GM12878 (cell line): Measurements from ENCODE around the gene SNX19. TPM values are rescaled to one million over a fixed set of nuclear protein-coding genes. Genes with fewer than 3 reads are reported as not detected.

ENCODE experiments used
- ATAC-seq: fragments of 200-7000 bp; cut with Tn5 transposase; 3 replicates; pipeline ENCODE4 v1.9.1; 2020; ENCODE audit warnings: mild to moderate bottlenecking, moderate library complexity
- BruUV-seq: library from RNA; stranded (reverse); fragments of 400-500 nt; replicated peaks from 2 replicates; lab custom pipeline; 2021; lab: Mats Ljungman, UMichigan
- CTCF ChIA-PET: fragments of 300-600 bp; sonication (Branson Sonifier 250); formaldehyde crosslinking; extraction: SDS; loops from one replicate; lab custom pipeline; 2021; ENCODE audit warnings: inconsistent platforms; lab: Yijun Ruan, JAX
- POLR2A ChIA-PET: fragments of 350-600 bp; formaldehyde crosslinking; extraction: SDS; loops from one replicate; lab custom pipeline; 2021; ENCODE audit warnings: inconsistent platforms; lab: Charles Lee
- RAD21 ChIA-PET: fragments of 300-600 bp; sonication (Branson Sonifier 250); formaldehyde crosslinking; loops from one replicate; lab custom pipeline; 2023; ENCODE audit warnings: antibody characterized with exemption; ENCODE audit not compliant: unreplicated experiment; lab: Charles Lee
- SMC1A ChIA-PET: fragments of 300-600 bp; sonication (Branson Sonifier 250); formaldehyde crosslinking; loops from one replicate; lab custom pipeline; 2023; ENCODE audit not compliant: unreplicated experiment, uncharacterized antibody; lab: Charles Lee
- DNase-seq: peaks from one replicate; pipeline ENCODE4 v3.0.0-alpha.2; 2011; ENCODE audit warnings: low read depth, low spot score
- FAIRE-seq: peaks from 3 replicates; lab custom pipeline; 2011; peaks lifted over from hg19 to GRCh38; lab: Jason Lieb, UNC
- H2AFZ ChIP-seq: 2 replicates; pipeline ENCODE4 v1.6.0; 2011; ENCODE audit warnings: low read depth, low read length, control low read depth; ENCODE audit not compliant: control insufficient read depth
- H3K27ac ChIP-seq: 2 replicates; pipeline ENCODE4 v1.5.1; 2011; ENCODE audit warnings: control low read depth; ENCODE audit not compliant: control insufficient read depth, insufficient read depth
- H3K27me3 ChIP-seq, 2 experiments: replicated peaks in 1 of 2; 2 replicates each; pipeline versions ENCODE4 v1.6.0 to v1.6.1; 2011; ENCODE audit warnings: low read length in 1 of 2; ENCODE audit not compliant: control insufficient read depth in 2 of 2, insufficient read depth in 2 of 2
- H3K36me3 ChIP-seq, 2 experiments: 2 replicates each; pipeline ENCODE4 v1.5.1; 2011; ENCODE audit warnings: low read length in 1 of 2; ENCODE audit not compliant: control insufficient read depth in 2 of 2, insufficient read depth in 2 of 2
- H3K4me1 ChIP-seq: 2 replicates; pipeline ENCODE4 v1.6.1; 2011; ENCODE audit warnings: mild to moderate bottlenecking, low read length, moderate library complexity, mixed read lengths; ENCODE audit not compliant: control insufficient read depth, insufficient read depth
- H3K4me2 ChIP-seq: 2 replicates; pipeline ENCODE4 v1.6.0; 2011; ENCODE audit warnings: control low read depth; ENCODE audit not compliant: control insufficient read depth, insufficient read depth
- H3K4me3 ChIP-seq: fragments of 200-600 bp; sonication (generic); 2 replicates; pipeline ENCODE4 v1.5.1; 2016
- H3K79me2 ChIP-seq: 2 replicates; pipeline ENCODE4 v1.6.0; 2011; ENCODE audit warnings: low read length; ENCODE audit not compliant: control insufficient read depth, insufficient read depth
- H3K9ac ChIP-seq: 2 replicates; pipeline ENCODE4 v1.8.0; 2011; ENCODE audit warnings: low read length, control low read depth, mixed read lengths; ENCODE audit not compliant: control insufficient read depth, insufficient read depth
- H3K9me3 ChIP-seq: replicated peaks from 3 replicates; pipeline ENCODE4 v1.5.1; 2011; ENCODE audit warnings: mild to moderate bottlenecking, low read length; ENCODE audit not compliant: control insufficient read depth, insufficient read depth
- H4K20me1 ChIP-seq: 2 replicates; pipeline ENCODE4 v1.6.0; 2011; ENCODE audit not compliant: control insufficient read depth, insufficient read depth
- CHD1 ChIP-seq: IDR thresholded peaks from 2 replicates; pipeline ENCODE4 v1.6.1; 2012; ENCODE audit warnings: low read depth, low read length, improper control_type of control experiment
- DPF2 ChIP-seq: fragments of 450-650 bp; IDR thresholded peaks from 2 replicates; pipeline ENCODE4 v1.6.1; 2017; ENCODE audit warnings: mild to moderate bottlenecking
- GABPA ChIP-seq: IDR thresholded peaks from 2 replicates; pipeline ENCODE4 v1.6.1; 2014; ENCODE audit warnings: antibody characterized with exemption, low read depth, mild to moderate bottlenecking, inconsistent platforms
- MXI1 ChIP-seq: fragments of 150-350 bp; IDR thresholded peaks from 2 replicates; pipeline ENCODE4 v1.6.1; 2011; ENCODE audit warnings: low read depth, mild to moderate bottlenecking, inconsistent platforms, low read length, improper control_type of control experiment
- RAD21 ChIP-seq: IDR thresholded peaks from 2 replicates; pipeline ENCODE4 v1.6.1; 2011; ENCODE audit warnings: mild to moderate bottlenecking, low read depth, low read length, moderate library complexity; ENCODE audit not compliant: insufficient read depth
- RUNX3 ChIP-seq: IDR thresholded peaks from 2 replicates; pipeline ENCODE4 v1.6.1; 2012; ENCODE audit warnings: low read length, inconsistent platforms
- SMARCA5 ChIP-seq: fragments of 450-650 bp; IDR thresholded peaks from 2 replicates; pipeline ENCODE4 v1.6.1; 2017; ENCODE audit warnings: mild to moderate bottlenecking
- SUPT20H ChIP-seq: IDR thresholded peaks from 2 replicates; pipeline ENCODE4 v1.6.1; 2011; ENCODE audit warnings: low read depth, mild to moderate bottlenecking, low read length, moderate library complexity, borderline replicate concordance; ENCODE audit not compliant: control insufficient read depth
- TAF1 ChIP-seq: IDR thresholded peaks from 2 replicates; pipeline ENCODE4 v1.6.1; 2011; ENCODE audit warnings: mild to moderate bottlenecking, low read depth, low read length, borderline replicate concordance
- ZBTB4 ChIP-seq: fragments of 450-650 bp; formaldehyde crosslinking; IDR thresholded peaks from 2 replicates; pipeline ENCODE4 v1.4.0; 2022; ENCODE audit warnings: mild to moderate bottlenecking, moderate library complexity
- WGBS: methylation state at CpG from one replicate; pipeline ENCODE4 v1.1.6; 2016; ENCODE audit warnings: low lambda C conversion rate; ENCODE audit not compliant: insufficient replicate concordance, insufficient coverage; ENCODE audit errors: missing lambda C conversion rate; 5-methylcytosine and 5-hydroxymethylcytosine counted together
- in situ Hi-C: fragments of 300-500 bp; cut with MboI; formaldehyde crosslinking; loops from 9 replicates; pipeline ENCODE4 v1.14.3; 2018; ENCODE audit warnings: mixed read lengths
- intact Hi-C: fragments of 100-400 bp; cut with micrococcal nuclease; formaldehyde crosslinking; loops from one replicate; pipeline ENCODE4 v1.14.2; 2022; ENCODE audit not compliant: unreplicated experiment
- polyA plus RNA-seq, 11 experiments: library from polyadenylated mRNA; depleted of rRNA in 4 of 11; unstranded in 6 of 11; stranded (reverse) in 5 of 11; fragments of >200 nt; fragmentation: Nextera tagmentation in 4 of 11; fragmentation: Illumina TruSeq in 1 of 11; extraction: Ambion mirVana in 4 of 11; extraction: Trizol in 1 of 11; gene quantifications; 1 replicate in 1 of 11; 2 replicates in 10 of 11; pipeline versions ENCODE4 v1.2.1 to v1.2.3, GENCODE V29; 2011 to 2016; ENCODE audit warnings: inconsistent platforms in 2 of 11, missing spikeins in 2 of 11, low read depth in 1 of 11
- total RNA-seq, 4 experiments: library from RNA; depleted of rRNA in 3 of 4; stranded (reverse); fragments of >200 nt in 3 of 4; fragmentation: Illumina TruSeq in 1 of 4; extraction: Trizol in 1 of 4; gene quantifications; 2 replicates each; pipeline versions ENCODE4 v1.2.1 to v1.2.3, GENCODE V29; 2013 to 2021
- TF ChIP-seq, protein P1 (sequence below): fragments of 450-650 bp; IDR thresholded peaks from 2 replicates; pipeline ENCODE4 v1.6.1; 2017; ENCODE audit warnings: mild to moderate bottlenecking, moderate library complexity
- TF ChIP-seq, protein P2 (sequence below): fragments of 450-650 bp; IDR thresholded peaks from 2 replicates; pipeline ENCODE4 v1.6.1; 2017; ENCODE audit warnings: low read depth, mild to moderate bottlenecking, moderate library complexity
- TF ChIP-seq, protein P3 (sequence below): fragments of 450-650 bp; IDR thresholded peaks from 2 replicates; pipeline ENCODE4 v1.6.1; 2014; ENCODE audit warnings: mild to moderate bottlenecking

Gene SNX19
- total and polyA plus RNA-seq, 10 of the 15 experiments (the other 5 are each of a cell fraction or from before 2014, with no cell fraction given), result 3.0 to 46.9 (median 30.4) TPM

- Histone ChIP-seq H3K4me3 (no peak overlapping the region), H3K27ac (no peak overlapping the region), H3K4me1 (no peaks in the 10 kb centered on the region), H4K20me1 (no peaks in the 10 kb centered on the region), H3K27me3 (no peaks in the 10 kb centered on the region), H3K4me2 (no peak overlapping the region), H3K36me3 (peaks cover 0 to 12% of the 10 kb centered on the region in 2 experiments; a peak in 1 of 4 replicates), H2AFZ (no peak overlapping the region), H3K79me2 (no peaks in the 10 kb centered on the region), H3K9ac (no peak overlapping the region), H3K9me3 (no peaks in the 10 kb centered on the region)
- ChIA-PET CTCF (interaction anchor here (1.1 to 3.9 kb wide), 3 partner anchors 9 to 439 kb away, joined by 4 to 23 read pairs (median 4); no protein-coding TSS in a partner anchor), POLR2A (no interaction called here), RAD21 (no interaction called here), SMC1A (interaction anchor here (1.3 kb wide), 1 partner anchor 9 kb away, joined by 8 read pairs; no protein-coding TSS in a partner anchor)
- FAIRE-seq (no peak), ATAC-seq (no peak), DNase-seq (no peak)
- 98% methylated on average over 2 of the region's 2 CpGs for WGBS
- in situ Hi-C loops, result no loop called here
- BruUV-seq, result no TSS peak
- intact Hi-C loops, result no loop called here
- TF ChIP-seq RUNX3, result no peak
- TF ChIP-seq MXI1, result no peak
- no peak for TF ChIP-seq TAF1
- no peak for TF ChIP-seq CHD1
- TF ChIP-seq ZBTB4 (CRISPR knock-in tag), result no peak
- no peak for TF ChIP-seq DPF2
- no peak for TF ChIP-seq RAD21
- TF ChIP-seq, protein P1, sequence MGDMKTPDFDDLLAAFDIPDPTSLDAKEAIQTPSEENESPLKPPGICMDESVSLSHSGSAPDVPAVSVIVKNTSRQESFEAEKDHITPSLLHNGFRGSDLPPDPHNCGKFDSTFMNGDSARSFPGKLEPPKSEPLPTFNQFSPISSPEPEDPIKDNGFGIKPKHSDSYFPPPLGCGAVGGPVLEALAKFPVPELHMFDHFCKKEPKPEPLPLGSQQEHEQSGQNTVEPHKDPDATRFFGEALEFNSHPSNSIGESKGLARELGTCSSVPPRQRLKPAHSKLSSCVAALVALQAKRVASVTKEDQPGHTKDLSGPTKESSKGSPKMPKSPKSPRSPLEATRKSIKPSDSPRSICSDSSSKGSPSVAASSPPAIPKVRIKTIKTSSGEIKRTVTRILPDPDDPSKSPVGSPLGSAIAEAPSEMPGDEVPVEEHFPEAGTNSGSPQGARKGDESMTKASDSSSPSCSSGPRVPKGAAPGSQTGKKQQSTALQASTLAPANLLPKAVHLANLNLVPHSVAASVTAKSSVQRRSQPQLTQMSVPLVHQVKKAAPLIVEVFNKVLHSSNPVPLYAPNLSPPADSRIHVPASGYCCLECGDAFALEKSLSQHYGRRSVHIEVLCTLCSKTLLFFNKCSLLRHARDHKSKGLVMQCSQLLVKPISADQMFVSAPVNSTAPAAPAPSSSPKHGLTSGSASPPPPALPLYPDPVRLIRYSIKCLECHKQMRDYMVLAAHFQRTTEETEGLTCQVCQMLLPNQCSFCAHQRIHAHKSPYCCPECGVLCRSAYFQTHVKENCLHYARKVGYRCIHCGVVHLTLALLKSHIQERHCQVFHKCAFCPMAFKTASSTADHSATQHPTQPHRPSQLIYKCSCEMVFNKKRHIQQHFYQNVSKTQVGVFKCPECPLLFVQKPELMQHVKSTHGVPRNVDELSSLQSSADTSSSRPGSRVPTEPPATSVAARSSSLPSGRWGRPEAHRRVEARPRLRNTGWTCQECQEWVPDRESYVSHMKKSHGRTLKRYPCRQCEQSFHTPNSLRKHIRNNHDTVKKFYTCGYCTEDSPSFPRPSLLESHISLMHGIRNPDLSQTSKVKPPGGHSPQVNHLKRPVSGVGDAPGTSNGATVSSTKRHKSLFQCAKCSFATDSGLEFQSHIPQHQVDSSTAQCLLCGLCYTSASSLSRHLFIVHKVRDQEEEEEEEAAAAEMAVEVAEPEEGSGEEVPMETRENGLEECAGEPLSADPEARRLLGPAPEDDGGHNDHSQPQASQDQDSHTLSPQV, result no peak
- no peak for TF ChIP-seq SUPT20H
- no peak for TF ChIP-seq GABPA
- TF ChIP-seq, protein P2, sequence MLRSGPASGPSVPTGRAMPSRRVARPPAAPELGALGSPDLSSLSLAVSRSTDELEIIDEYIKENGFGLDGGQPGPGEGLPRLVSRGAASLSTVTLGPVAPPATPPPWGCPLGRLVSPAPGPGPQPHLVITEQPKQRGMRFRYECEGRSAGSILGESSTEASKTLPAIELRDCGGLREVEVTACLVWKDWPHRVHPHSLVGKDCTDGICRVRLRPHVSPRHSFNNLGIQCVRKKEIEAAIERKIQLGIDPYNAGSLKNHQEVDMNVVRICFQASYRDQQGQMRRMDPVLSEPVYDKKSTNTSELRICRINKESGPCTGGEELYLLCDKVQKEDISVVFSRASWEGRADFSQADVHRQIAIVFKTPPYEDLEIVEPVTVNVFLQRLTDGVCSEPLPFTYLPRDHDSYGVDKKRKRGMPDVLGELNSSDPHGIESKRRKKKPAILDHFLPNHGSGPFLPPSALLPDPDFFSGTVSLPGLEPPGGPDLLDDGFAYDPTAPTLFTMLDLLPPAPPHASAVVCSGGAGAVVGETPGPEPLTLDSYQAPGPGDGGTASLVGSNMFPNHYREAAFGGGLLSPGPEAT, result no peak
- TF ChIP-seq SMARCA5, result no peak
- TF ChIP-seq, protein P3, sequence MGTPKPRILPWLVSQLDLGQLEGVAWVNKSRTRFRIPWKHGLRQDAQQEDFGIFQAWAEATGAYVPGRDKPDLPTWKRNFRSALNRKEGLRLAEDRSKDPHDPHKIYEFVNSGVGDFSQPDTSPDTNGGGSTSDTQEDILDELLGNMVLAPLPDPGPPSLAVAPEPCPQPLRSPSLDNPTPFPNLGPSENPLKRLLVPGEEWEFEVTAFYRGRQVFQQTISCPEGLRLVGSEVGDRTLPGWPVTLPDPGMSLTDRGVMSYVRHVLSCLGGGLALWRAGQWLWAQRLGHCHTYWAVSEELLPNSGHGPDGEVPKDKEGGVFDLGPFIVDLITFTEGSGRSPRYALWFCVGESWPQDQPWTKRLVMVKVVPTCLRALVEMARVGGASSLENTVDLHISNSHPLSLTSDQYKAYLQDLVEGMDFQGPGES, result no peak
Observed at GRCh38 chr11:130871616-130872015, 44.7 kb downstream of the SNX19 start.
